ENCODE measurements around the gene GABRA6. TPM values are rescaled to one million over a fixed set of nuclear protein-coding genes. Genes with fewer than 3 reads are reported as not detected.

Gene GABRA6
- total and polyA plus RNA-seq, 8 donors: not detected

- Histone ChIP-seq H3K9me3 (no peaks in the 10 kb centered on the region), H3K4me3 (no peak overlapping the region), H3K4me1 (no peaks in the 10 kb centered on the region), H3K36me3 (no peaks in the 10 kb centered on the region), H3K27me3 (no peaks in the 10 kb centered on the region), H3K27ac (no peak overlapping the region)
- WGBS, 2 donors: 7 to 15% methylated on average over 1 of the region's 1 CpG
- TF ChIP-seq CTCF (IDR thresholded peaks at IDR 0.05): no peak
- ATAC-seq: no peak
- DNase-seq: no peak
- intact Hi-C loops (cut with DNase I): no loop called here
- FAIRE-seq: no peak
Observed at GRCh38 chr5:161707382-161707781, 21.9 kb downstream of the GABRA6 start.

- no peaks in the 10 kb centered on the region for H3K27me3 ChIP-seq
- intact Hi-C loops (cut with DNase I): no loop called here
- 68 to 77% methylated on average over 5 of the region's 5 CpGs for WGBS, 2 donors
- no peak for FAIRE-seq
- H3K4me3 ChIP-seq: no peak overlapping the region
- no peaks in the 10 kb centered on the region for H3K36me3 ChIP-seq
- no peak for TF ChIP-seq CTCF (IDR thresholded peaks at IDR 0.05)
- no peaks in the 10 kb centered on the region for H3K4me1 ChIP-seq
- no peak for DNase-seq
- H3K27ac ChIP-seq: no peak overlapping the region
- no peak for ATAC-seq
- H3K9me3 ChIP-seq: no peaks in the 10 kb centered on the region
Observed at GRCh38 chr5:161709239-161709638, 23.7 kb downstream of the GABRA6 start.

- intact Hi-C loops (cut with DNase I): no loop called here
- Histone ChIP-seq H3K9me3 (no peaks in the 10 kb centered on the region), H3K27ac (no peak overlapping the region), H3K36me3 (no peaks in the 10 kb centered on the region), H3K4me1 (no peaks in the 10 kb centered on the region), H3K27me3 (no peaks in the 10 kb centered on the region), H3K4me3 (no peak overlapping the region)
- 47 to 48% methylated on average over 2 of the region's 2 CpGs for WGBS, 2 donors
- no peak for FAIRE-seq
- ATAC-seq: no peak
- no peak for TF ChIP-seq CTCF (IDR thresholded peaks at IDR 0.05)
- no peak for DNase-seq
Observed at GRCh38 chr5:161713042-161713441, 27.5 kb downstream of the GABRA6 start.

- Histone ChIP-seq H3K36me3 (no peaks in the 10 kb centered on the region), H3K4me1 (no peaks in the 10 kb centered on the region), H3K4me3 (no peak overlapping the region), H3K27ac (no peak overlapping the region), H3K27me3 (no peaks in the 10 kb centered on the region), H3K9me3 (no peaks in the 10 kb centered on the region)
- ATAC-seq (no peak), DNase-seq (no peak), FAIRE-seq (no peak)
- TF ChIP-seq CTCF (IDR thresholded peaks at IDR 0.05): no peak
- WGBS, 2 donors: 84 to 98% methylated on average over 1 of the region's 1 CpG
- intact Hi-C loops (cut with DNase I): no loop called here
Observed at GRCh38 chr5:161719157-161719556, 33.6 kb downstream of the GABRA6 start.

- ATAC-seq (no peak), FAIRE-seq (no peak), DNase-seq (no peak)
- no peak for TF ChIP-seq CTCF (IDR thresholded peaks at IDR 0.05)
- Histone ChIP-seq H3K27ac (no peak overlapping the region), H3K4me3 (no peak overlapping the region), H3K4me1 (no peaks in the 10 kb centered on the region), H3K27me3 (no peaks in the 10 kb centered on the region), H3K9me3 (no peaks in the 10 kb centered on the region), H3K36me3 (no peaks in the 10 kb centered on the region)
- intact Hi-C loops (cut with DNase I): no loop called here
Observed at GRCh38 chr5:161720460-161720859, 34.9 kb downstream of the GABRA6 start.

Data from pancreas (tissue), 10 donors.